Thoracic aorta (tissue), 2 donors: ENCODE results near the gene PIK3C2G. TPM values are rescaled to one million over a fixed set of nuclear protein-coding genes. Genes with fewer than 3 reads are reported as not detected.

ENCODE experiments used
- ATAC-seq: fragments of 150-250 bp; one replicate; pipeline ENCODE4 v1.8.0; 2017; ENCODE audit warnings: low read depth; ENCODE audit not compliant: insufficient number of reproducible peaks, low FRiP score
- DNase-seq: peaks from one replicate; pipeline ENCODE4 v3.0.0-alpha.2; 2020; ENCODE audit warnings: low spot score
- H3K27ac ChIP-seq, 2 donors: fragments of 200-600 bp; sonication (generic); 1 replicate in 1 of 2; 2 replicates in 1 of 2; pipeline ENCODE4 v1.5.1; 2016; ENCODE audit warnings: mild to moderate bottlenecking in 2 of 2, moderate library complexity in 2 of 2
- H3K27me3 ChIP-seq: fragments of 200-600 bp; sonication (generic); replicated peaks from 2 replicates; pipeline ENCODE4 v1.6.0; 2016; ENCODE audit warnings: mild to moderate bottlenecking; ENCODE audit not compliant: insufficient read depth
- H3K36me3 ChIP-seq: fragments of 200-600 bp; sonication (generic); one replicate; pipeline ENCODE4 v1.5.1; 2016
- H3K4me1 ChIP-seq, 2 donors: fragments of 200-600 bp; sonication (generic); 1 replicate in 1 of 2; 2 replicates in 1 of 2; pipeline versions ENCODE4 v1.5.1 to v1.6.0; 2016; ENCODE audit warnings: low read depth in 2 of 2, mild to moderate bottlenecking in 1 of 2; ENCODE audit not compliant: control insufficient read depth in 1 of 2
- H3K4me3 ChIP-seq: fragments of 200-600 bp; sonication (generic); 2 replicates; pipeline ENCODE4 v1.5.1; 2016; ENCODE audit warnings: mild to moderate bottlenecking
- H3K9me3 ChIP-seq: fragments of 200-600 bp; sonication (generic); 2 replicates; pipeline ENCODE4 v1.5.1; 2016
- CTCF ChIP-seq: fragments of 200-600 bp; sonication (generic); IDR thresholded peaks from one replicate; pipeline ENCODE4 v1.5.1; 2019; ENCODE audit warnings: antibody characterized with exemption
- total RNA-seq, 2 donors: library from RNA; depleted of rRNA; stranded (reverse); fragments of >200 nt; gene quantifications; one replicate each; pipeline versions ENCODE4 v1.1.0 to v1.2.3, GENCODE V29; 2016

The PIK3C2G gene
- total RNA-seq, 2 donors from 2014 or later, result not detected

DNA sequence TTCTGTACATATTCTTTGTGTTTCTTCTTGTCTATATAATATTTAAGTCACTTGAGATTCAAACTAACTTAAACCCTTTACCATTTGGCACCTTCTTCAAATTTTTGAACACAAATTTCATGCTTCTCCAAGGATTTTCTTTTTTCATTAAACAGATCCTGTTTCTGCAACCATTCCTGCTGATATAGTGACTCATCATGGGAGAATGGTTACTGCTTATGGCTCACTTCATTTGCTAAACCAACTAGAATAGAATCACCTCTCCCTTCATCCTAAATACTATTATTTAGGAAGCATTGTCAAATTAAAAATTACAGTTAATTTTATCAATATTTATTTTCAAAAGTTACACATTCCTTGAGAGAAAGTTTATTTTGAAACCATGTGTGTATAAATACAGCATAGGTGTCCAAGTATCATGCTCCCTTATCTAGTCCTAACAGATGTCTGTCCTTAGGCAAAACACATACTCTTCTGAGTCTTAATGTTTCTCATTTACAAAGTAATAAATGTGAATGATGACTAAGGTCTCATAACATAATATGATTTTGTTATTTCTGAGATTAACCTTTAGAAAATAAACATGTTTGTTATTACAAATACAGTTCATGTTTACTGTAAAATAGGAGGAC lies 435.8 kb downstream of the PIK3C2G start:
- Histone ChIP-seq H3K27ac (no peak overlapping the region), H3K4me1 (no peaks in the 10 kb centered on the region), H3K27me3 (no peaks in the 10 kb centered on the region), H3K36me3 (no peaks in the 10 kb centered on the region), H3K9me3 (no peaks in the 10 kb centered on the region), H3K4me3 (no peak overlapping the region)
- ATAC-seq (no peak), DNase-seq (no peak)
- TF ChIP-seq CTCF, result no peak

Other genes starting within 250 kb of the PIK3C2G start
- 10 to 100 TPM in 1 of 2 donors, 1 to 10 TPM in 1; 9.0 to 15.3 TPM for gene RERGL, start 171.3 kb upstream of the PIK3C2G start, total RNA-seq